ENCODE data around the gene FGD1.

Gene FGD1

DNA sequence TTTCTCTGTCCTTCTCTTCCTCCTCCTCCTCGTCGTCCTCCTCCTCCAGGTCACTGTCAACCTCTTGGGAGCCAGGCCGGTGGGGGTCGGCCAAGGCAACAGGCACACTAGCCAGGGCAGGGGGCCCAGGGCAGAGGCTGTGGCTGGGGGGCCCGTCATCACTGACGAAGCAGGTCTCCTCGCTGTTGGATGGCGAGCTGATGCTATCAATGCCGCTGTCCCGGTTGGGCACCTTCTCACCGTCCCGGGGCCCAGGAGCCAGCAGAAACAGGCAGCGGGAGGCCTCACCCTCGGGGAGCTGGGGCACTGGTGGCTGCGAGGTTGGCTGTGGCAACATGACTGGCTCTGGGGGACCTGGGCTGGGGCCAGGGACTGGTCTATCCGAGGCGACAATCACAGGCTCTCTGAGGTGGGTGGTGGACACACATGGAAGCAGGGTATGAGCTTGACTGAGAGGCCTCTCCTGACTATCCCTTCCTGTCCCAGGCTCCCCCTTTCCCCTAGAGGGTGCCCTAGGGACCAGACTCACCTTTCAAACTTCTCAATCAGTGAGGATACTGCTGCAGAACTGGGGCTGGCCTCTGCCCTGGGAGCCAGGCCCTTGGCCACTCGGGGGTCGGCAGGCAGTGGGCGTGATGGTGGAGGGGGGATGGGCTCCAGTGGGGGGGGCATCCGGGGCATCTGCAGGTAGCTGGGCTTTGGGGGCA, 25.8 kb downstream of the FGD1 start:
- DNase-seq = no peak

DNA sequence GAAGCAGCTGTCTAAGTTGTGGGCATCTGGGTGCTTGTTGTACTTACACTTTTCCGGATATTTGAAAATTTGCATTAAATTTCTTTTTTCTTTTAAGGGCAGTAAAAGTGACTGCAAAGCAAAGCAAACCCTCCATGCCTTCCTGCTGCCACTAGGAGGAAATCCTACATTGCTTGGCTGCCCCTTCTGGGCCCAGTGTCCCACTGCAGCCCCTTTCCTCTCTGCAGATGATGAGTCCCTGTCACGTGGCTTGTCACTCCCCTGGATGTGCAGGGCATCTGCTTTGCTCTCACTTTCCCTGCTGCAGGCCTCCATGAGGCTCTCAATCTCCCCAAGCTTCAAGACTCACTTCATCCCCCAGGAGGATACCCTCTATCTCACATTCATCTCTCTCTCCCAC, 43.1 kb downstream of the FGD1 start:
- DNase-seq = no peak

DNA sequence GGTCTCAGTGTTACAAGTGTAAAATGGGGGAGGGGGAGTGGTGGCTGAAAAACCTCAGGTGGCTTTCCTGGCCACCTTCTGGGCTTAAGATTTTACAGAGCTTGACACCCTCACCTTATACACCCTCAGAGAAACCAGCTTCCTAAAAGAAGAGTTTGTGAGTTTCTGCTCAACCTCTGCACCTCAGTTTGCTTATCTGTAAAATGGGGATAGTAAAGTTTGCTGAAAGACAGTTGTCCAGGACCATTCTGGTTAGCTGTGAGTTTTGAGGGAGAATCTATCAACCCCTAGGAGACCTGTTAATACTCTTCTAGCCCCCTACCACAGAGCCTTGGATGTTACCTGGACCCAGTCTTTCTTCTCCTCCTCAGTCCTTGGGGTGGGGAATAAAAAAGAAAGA, 46.1 kb downstream of the FGD1 start:
- DNase-seq = no peak

DNA sequence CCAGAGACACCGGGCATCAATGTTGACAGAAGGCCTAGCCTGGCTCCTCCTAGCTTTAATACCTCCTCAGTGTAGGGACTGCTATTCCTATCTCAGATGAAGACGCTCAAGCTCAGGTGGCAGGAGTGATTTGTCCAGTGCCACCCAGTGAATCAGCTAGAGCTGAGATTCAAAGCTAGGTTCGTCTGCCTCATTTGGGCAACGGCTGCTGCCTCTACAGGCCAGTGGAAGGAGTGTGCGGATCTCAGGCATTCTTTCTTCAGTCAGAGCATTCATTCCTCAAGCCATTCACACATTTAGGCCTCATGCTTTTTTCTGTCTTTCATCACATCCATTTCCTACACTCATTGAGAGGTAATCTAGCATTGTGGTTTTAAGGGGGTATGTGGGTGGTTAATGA, 48.6 kb downstream of the FGD1 start:
- no peak for DNase-seq

DNA sequence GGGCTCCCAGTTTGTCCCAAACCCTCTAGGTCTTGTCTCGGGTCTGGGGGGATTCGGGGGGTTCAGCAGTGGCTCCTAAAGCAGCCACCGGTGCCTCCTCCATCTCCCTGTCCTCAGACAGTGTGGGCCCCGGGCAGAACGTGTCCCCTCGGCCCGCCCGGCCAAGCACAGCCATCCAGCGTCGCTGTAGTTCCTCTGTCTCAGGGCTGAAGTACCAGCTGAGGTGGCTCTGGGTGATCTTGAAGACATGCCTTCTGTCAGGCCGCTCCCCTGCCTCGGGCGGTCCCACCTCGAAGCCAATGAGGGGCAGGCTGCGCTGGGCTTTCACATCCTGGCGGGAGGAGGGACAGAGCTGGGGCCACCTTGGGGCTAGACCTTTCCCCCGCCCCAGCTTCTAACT, 50.0 kb downstream of the FGD1 start:
- no peak for DNase-seq

DNA sequence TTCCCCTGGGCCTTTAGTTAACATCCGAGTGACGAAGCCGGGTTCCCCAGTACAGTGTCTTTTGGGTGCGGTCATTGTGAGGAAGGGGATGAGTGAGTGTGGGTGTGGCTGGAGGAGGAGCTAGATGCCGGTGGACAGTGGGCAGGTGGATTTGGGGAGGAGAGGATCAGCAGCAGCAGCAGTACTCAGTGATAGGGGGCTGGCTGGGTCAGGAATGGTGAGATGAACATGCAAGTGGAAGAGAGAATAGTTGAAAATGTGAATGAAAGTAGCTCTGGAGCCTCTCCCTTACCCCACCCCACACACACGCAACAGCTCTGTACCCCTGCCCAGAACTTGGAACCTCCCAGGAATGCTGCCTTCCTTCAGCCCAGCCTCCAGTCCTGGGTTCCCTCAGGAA, 51.3 kb downstream of the FGD1 start:
- no peak for DNase-seq

DNA sequence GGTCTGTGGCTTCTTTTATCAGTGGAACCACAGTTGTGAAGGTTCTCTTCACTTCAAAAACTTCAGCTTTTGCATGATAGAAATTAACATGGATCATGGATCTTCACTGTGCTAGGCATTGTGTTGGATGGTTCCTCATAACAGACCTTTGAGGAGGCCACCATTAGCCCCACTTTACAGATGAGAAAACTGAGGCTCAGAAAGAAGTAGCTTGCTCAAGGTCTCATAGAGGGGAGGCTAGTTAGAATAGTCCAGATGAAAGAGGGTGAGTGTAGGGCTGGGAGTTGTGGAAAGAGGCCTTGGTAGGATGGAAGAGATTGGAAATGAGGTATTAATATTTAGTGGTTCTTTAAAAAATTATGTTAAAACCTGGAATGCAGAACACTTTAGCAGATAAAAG, 53.2 kb downstream of the FGD1 start:
- no peak for DNase-seq

DNA sequence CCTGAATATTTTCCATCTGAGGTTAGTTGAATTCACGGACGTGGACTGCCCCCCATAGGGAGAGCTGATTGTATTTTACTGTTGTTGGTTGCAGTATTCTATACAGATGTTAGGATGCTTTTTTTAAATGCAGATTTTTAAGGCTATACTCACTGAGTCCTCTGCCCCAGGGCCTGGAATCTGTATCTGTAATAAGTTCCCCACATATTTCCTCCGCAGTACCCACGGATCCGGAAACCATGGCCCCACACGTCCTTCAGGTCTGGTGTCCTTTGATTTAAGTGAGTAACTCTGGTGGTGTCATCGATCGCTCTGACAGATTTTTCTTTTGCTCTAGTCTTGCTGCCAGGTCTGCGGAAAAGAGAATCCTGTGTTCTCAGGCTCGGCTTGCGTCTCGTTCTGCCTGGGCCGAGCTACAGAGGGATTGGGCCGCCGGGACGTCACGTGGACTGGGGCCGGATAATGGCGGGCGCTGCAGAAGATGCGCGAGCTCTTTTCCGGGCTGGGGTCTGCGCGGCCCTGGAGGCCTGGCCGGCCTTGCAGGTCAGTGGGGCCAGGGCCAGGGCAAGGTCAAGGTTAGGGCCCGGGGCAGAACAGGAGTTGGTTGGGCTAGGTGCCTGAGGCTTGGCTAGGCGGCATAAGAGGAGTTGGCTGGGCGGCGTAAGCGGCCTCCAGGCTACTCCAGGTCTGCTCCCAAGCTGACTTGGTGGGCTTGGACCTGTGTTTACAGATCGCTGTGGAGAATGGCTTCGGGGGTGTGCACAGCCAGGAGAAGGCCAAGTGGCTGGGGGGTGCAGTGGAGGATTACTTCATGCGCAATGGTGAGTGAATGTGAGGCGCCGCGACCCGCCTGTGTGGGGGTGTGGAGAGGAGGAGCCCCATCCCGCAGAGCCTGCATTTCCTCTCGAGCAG, 55.8 kb downstream of the FGD1 start, which contains the start of gene TSR2:
TSR2 (plus strand) TSS at position 445 of the 912 bp plus-strand sequence; CDS start at position 463, 18 bp downstream.
- DNase-seq = peak; percentile 75

DNA sequence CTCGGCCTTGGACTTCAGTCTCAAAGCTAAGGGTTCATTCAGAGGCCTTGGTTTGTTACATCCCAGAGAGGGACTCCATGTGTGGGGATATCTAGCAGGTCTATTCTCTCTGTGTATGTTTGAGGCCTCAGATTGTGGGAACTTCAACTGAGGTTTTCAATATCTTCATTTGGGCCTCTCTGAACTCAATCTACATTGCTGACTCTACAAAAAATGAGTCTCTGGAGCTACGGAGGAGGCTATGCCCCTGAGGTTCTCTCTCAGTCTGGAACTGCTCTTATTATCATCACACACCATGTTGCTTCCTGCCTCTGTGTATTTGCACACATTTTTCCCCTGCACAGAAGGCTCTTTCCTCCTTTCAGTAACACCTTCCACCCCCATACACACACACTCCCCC, 60.9 kb downstream of the FGD1 start:
- DNase-seq = no peak

DNA sequence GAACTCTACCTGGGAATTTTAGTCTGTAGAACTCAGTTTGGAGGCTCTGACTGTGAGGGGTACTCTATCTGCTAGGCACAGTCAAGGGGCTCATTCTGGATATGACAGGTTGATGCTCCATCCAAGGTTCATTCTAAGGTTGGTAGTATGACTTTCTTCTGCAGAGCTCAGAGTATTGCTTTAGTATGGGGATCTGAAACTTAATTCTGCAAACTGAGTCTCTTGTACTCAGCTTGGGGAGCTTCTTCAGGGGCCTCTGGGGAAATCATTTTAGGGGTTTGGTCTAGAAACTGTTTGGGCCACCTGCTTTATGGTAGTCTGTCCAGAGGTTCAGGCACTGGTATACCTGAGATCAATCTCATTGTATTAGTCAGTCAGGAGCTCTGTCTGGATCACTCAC, 65.5 kb downstream of the FGD1 start:
- no peak for DNase-seq

DNA sequence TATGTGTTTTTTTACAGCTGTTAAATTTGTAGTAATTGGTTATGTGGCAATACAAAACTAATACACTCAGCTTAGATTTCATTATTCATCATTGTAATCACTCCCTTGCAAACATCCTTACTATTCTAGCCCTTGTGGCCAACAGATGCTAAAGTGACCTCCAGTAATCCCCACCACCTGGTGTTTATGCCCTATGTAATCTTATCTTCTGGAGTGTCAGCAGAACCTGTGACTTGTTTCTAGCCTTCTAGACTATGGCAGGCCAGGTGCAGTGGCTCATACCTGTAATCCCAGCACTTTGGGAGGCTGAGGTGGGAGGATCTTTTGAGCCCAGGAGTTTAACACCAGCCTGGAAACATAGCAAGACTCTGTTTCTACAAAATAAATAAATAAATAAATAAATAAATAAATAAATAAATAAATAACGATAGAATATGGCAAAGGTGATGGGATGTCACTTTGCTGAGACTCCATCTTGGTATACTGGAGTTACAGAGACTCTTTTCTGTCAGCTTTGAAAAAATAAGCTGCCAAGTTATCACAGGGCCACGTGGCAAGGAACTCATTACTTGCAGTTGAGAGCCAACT, 68.1 kb downstream of the FGD1 start:
- DNase-seq = no peak

DNA sequence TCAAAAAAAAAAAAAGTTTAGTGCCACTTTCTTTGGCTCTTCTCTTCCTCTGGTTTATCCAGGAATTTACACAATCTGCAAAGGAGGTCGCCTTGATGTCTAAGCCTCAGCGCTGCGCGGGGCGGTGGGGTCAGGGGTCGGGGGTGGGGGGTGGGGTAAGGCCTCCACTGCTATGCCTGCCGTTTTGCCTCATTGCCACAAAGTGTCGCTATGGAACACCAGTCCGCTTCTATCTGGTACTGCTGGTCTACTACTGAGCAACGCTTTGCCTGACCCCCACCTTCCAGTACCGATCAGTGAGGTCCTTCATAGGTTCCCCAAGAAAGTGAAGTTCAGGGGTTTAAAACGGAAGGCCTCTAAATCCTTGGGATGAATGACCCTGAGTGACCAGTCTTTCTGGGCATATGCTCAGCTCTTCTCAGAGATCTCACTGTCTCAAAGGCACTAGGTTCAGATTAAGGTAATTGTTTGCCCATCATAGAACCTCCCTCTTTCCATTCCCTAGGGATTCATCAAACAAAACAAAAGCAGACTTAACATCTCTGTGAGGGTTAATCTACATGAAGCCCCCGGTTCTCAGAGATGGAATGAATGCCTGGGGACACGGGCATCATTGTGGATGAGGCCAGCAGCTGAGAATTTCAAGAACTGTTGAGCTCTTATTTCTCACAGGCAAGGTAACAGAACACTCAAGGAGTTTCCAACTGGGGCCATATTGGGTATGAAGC, 72.7 kb downstream of the FGD1 start:
- DNase-seq = no peak

DNA sequence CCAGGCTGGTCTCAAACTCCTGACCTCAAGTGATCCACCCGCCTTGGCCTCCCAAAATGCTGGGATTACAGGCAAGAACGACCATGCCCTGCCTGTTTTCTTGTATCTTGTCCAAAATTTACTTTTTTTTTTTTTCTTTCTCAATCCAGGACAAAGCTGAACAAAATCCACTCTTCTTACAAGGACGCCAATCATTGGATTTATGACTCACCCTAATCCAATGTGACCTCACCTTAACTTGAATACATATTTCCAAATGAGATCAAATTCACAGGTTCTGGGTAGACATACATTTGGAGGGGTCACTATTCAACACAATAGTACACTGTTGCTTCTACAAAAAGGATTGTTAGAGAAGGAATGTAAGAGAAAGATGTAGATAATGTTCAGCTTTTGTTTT, 73.9 kb downstream of the FGD1 start:
- no peak for DNase-seq

DNA sequence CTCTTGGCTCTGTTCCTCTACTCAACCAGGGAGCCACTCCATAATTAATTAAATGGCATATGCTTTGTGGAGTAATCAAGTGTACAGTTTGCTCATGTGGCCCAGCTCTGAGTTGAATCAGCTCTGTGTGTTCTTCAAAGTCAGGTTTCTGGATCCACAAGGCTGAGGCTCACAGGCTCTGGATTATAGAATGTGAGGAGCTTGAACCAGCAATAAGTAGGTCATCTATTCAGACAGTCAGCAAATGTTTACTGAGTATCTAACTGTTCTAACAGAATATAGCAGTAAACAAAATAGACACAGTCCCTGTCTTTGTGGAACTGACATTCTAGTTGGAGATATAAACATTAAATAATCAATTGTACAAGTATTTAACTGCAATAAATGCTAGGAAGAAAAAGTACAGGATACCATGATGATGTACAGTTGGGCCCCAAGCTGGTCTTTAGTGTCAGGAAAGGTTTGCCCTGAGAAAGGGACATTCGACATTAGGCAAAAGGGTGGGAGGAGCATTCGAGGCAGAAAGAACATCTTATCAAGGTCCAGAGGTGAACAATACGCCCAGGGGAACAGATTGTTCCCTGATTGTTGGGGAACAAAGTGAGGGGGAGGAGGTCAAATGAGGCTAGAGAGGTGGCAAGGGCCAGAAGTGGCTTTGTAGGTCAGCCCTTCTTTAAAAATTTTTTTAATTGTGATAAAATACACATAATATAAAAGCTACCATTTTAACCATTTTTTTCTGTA, 76.3 kb downstream of the FGD1 start:
- DNase-seq = no peak

DNA sequence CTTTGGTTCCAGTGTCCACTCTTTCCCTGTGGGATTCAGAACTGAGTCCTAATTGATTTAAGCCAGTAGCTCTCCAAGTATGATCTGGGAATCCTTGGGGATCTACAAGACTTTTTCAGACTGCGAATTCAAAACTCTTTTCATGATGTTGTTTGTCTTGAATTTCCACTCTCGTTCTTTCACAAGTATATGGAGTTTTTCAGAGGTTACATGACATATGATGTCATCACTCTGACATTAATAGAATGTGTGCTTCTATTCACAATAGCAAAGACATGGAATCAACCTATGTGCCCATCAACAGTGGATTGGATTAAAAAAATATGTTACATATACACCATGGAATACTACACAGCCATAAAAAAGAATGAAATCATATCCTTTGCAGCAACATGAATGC, 79.1 kb downstream of the FGD1 start:
- no peak for DNase-seq

DNA sequence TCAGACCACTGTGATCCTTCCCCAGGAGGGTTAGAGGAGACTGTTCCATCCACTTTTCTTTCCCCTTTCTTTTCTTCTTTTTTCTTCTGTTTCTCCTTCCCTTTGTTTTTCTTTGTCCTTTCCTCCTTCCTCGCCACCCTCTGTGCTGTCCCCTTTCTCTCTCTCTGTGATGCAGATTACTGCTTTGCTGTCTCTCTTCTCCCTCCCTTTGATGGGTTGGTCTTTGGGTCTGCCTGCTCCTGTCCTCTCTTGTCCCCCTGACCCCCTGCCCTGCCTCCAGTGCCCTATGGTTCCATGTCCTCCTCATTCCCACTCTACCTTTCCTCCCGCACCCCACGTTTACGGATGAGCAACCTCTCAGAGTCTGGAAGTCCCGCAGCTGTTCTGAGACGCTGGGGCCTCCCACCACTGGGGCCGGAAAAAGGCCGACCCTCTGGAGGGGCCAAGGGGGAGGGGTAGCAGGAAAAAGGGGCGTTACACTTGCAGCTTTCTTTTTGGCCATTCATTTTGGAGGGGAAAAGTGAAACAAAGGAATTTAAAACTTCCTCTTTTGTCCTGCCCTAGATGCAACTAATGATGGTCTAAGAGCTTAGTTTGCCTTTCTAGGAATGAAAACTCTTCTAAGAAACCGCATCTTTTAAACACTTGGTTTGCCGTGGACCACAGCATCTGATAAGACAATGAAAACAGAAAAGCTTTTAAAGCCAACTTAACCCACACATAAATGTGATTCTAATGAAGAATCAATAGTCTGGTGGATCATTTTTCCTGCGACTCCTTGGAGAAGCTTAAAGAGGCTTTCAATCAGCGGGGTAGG, 80.3 kb downstream of the FGD1 start:
- no peak for DNase-seq

DNA sequence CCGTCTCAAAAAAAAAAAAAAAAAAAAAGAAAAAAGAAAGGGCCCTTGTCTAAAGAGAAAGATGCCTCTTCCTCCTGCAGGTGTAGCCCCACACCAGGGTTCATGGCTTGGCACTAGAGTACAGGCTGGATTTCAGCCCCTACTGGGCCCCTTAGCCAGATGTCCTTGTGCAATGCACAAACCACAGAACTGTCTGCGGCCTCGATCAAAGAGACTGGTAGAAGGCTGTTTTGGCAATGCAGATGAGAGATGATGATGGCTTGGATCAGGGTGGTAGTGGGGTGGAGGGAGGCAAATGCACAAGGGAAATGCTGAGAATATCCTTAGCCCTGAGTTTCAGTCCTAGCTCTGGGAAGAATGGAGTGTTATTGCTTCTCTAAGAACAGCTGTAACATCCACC, 82.3 kb downstream of the FGD1 start:
- DNase-seq = no peak

DNA sequence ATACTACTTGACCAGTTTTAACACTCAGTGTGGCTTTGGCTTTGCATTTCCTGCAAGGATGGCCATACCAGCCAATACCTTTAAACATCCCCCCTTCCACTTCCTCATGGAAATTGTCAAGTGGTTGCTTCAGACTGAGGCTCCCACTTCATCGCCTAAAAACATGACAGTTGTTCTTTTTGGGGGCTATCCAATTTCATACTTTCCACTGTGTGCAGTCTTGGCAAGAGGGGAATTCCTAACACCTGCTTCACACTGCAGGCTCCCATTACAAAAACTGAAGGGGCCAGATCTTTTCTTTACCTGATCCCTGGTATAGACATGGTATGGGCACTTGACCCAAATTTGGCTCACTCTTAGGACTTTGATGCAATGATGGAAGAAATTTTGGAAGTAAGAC, 84.3 kb downstream of the FGD1 start:
- no peak for DNase-seq

DNA sequence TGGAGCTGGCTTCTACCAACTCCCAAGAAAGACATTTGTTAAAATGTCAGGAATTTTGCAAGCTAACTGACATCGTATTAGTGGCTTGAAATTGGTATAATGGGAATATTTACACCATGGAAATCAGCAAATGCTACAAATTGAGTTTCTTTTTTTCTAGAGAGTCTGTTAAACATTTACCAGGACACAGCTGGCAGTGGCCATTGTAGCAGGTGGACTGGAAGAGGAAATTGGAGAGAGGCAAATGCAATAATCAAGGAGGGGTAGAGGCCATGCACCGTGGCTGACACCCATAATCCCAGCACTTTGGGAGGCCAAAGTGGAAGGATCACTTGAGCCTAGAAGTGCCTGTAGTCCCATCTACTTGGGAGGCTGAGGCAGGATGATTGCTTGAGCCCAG, 88.8 kb downstream of the FGD1 start:
- no peak for DNase-seq

DNA sequence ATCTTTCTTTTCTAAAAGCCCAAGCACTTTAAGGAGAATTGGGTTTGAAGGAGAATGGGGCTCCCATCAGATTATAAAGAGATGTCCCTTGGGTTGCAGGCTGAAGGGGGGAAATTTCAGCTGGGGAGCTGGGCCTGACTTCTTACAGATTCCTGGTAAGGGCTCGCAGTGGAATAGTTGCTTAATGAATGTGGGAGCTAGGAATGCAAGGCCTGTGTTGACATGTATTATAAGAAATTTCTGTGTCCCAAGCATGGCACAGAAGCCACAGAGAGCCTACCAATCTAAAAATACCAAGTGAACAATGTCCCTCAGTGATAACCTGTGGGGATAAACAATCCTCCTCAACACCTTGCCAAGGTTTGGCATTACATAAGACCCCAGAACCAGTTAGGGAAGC, 98.9 kb downstream of the FGD1 start:
- no peak for DNase-seq
